H1 (cell line): ENCODE data around the gene SLFN12L. TPM values are rescaled to one million over a fixed set of nuclear protein-coding genes. Genes with fewer than 3 reads are reported as not detected.

Source experiments
- CTCF ChIA-PET: fragments of 300-600 bp; sonication (Branson Sonifier 250); formaldehyde crosslinking; loops from one replicate; lab custom pipeline; 2021; ENCODE audit not compliant: partially characterized antibody; lab: Charles Lee
- POLR2A ChIA-PET: fragments of 300-600 bp; sonication (Branson Sonifier 250); formaldehyde crosslinking; loops from one replicate; lab custom pipeline; 2021; ENCODE audit warnings: inconsistent platforms; ENCODE audit not compliant: partially characterized antibody; lab: Charles Lee
- DNase-seq, 2 experiments: peaks; one replicate each; pipeline versions ENCODE4 v3.0.0 to v3.0.0-alpha.2; 2010 to 2022; ENCODE audit warnings: low spot score in 2 of 2, low read depth in 1 of 2, mixed read lengths in 1 of 2
- FAIRE-seq: peaks from 2 replicates; lab custom pipeline; 2011; peaks lifted over from hg19 to GRCh38; lab: Jason Lieb, UNC
- H2AFZ ChIP-seq: 2 replicates; pipeline ENCODE4 v1.8.1; 2012; ENCODE audit warnings: low read length, inconsistent platforms
- H2AK5ac ChIP-seq: 2 replicates; pipeline ENCODE4 v1.6.1; 2013; ENCODE audit warnings: low read depth, low read length
- H2BK120ac ChIP-seq: replicated peaks from 2 replicates; pipeline ENCODE3; 2013; ENCODE audit warnings: low read depth, low read length, inconsistent platforms
- H2BK12ac ChIP-seq: 2 replicates; pipeline ENCODE4 v1.6.1; 2013; ENCODE audit warnings: low read depth, low read length
- H2BK15ac ChIP-seq: 2 replicates; pipeline ENCODE4 v1.6.1; 2013; ENCODE audit warnings: low read length
- H2BK20ac ChIP-seq: 2 replicates; pipeline ENCODE4 v1.6.1; 2013; ENCODE audit warnings: low read length
- H2BK5ac ChIP-seq: 2 replicates; pipeline ENCODE4 v1.6.1; 2013; ENCODE audit warnings: low read depth, low read length
- H3K14ac ChIP-seq: 2 replicates; pipeline ENCODE4 v1.6.1; 2013; ENCODE audit warnings: inconsistent platforms; ENCODE audit not compliant: insufficient read length
- H3K18ac ChIP-seq: 2 replicates; pipeline ENCODE4 v1.6.1; 2013; ENCODE audit warnings: low read length; ENCODE audit errors: extremely low read depth
- H3K23ac ChIP-seq: 2 replicates; pipeline ENCODE4 v1.6.1; 2013; ENCODE audit warnings: inconsistent platforms; ENCODE audit not compliant: insufficient read length
- H3K23me2 ChIP-seq: 2 replicates; pipeline ENCODE4 v1.6.1; 2013; ENCODE audit warnings: low read depth, low read length
- H3K27ac ChIP-seq: 2 replicates; pipeline ENCODE4 v1.6.1; 2011; ENCODE audit warnings: low read depth, low read length, inconsistent platforms
- H3K27me3 ChIP-seq, 4 experiments: replicated peaks in 1 of 4; 1 replicate in 1 of 4; 2 replicates in 3 of 4; pipeline versions ENCODE4 v1.6.1 to v1.8.1; 2011 to 2013; ENCODE audit warnings: low read length in 3 of 4, mild to moderate bottlenecking in 3 of 4, inconsistent platforms in 2 of 4, mixed read lengths in 2 of 4, moderate library complexity in 1 of 4; ENCODE audit not compliant: control insufficient read depth in 3 of 4, insufficient read depth in 3 of 4; ENCODE audit errors: extremely low read depth in 1 of 4
- H3K36me3 ChIP-seq, 4 experiments: 2 replicates each; pipeline versions ENCODE4 v1.6.1 to v1.8.1; 2011 to 2013; ENCODE audit warnings: mild to moderate bottlenecking in 4 of 4, low read length in 3 of 4, moderate library complexity in 2 of 4, control low read depth in 1 of 4, inconsistent platforms in 1 of 4; ENCODE audit not compliant: insufficient read depth in 4 of 4, control insufficient read depth in 2 of 4
- H3K4ac ChIP-seq: replicated peaks from 2 replicates; pipeline ENCODE3; 2013; ENCODE audit warnings: low read length, low read depth, mixed read lengths, inconsistent platforms; ENCODE audit not compliant: insufficient read length
- H3K4me1 ChIP-seq, 4 experiments: replicated peaks in 1 of 4; 1 replicate in 1 of 4; 2 replicates in 3 of 4; pipeline versions ENCODE4 v1.6.1 to v1.8.1; 2011 to 2013; ENCODE audit warnings: low read length in 3 of 4, inconsistent platforms in 2 of 4, mixed read lengths in 1 of 4; ENCODE audit not compliant: insufficient read depth in 4 of 4, control insufficient read depth in 3 of 4
- H3K4me2 ChIP-seq, 2 experiments: 2 replicates each; pipeline versions ENCODE4 v1.6.1 to v1.8.1; 2011 to 2013; ENCODE audit warnings: low read depth in 2 of 2, low read length in 2 of 2, control low read depth in 1 of 2, inconsistent platforms in 1 of 2, mild to moderate bottlenecking in 1 of 2; ENCODE audit not compliant: insufficient read depth in 1 of 2
- H3K4me3 ChIP-seq, 4 experiments: fragments of 200-600, 300-600 bp in 1 of 4; sonication (generic), shearing (Covaris generic), sonication (Bioruptor Twin) in 1 of 4; 2 replicates each; pipeline versions ENCODE4 v1.5.1 to v1.8.1; 2011 to 2016; ENCODE audit warnings: low read length in 4 of 4, low read depth in 3 of 4, control low read depth in 2 of 4, inconsistent platforms in 2 of 4, mild to moderate bottlenecking in 2 of 4, mixed read lengths in 1 of 4, moderate library complexity in 1 of 4; ENCODE audit not compliant: insufficient read depth in 2 of 4; ENCODE audit errors: extremely low read depth in 1 of 4
- H3K56ac ChIP-seq: replicated peaks from 2 replicates; pipeline ENCODE3; 2013; ENCODE audit warnings: low read depth, mild to moderate bottlenecking, mixed read lengths, low read length, inconsistent platforms; ENCODE audit not compliant: insufficient read length
- H3K79me1 ChIP-seq: 2 replicates; pipeline ENCODE4 v1.6.1; 2013; ENCODE audit warnings: low read depth, low read length, control low read depth
- H3K79me2 ChIP-seq, 2 experiments: 2 replicates each; pipeline versions ENCODE4 v1.6.1 to v1.8.1; 2012 to 2013; ENCODE audit warnings: low read length in 2 of 2, mild to moderate bottlenecking in 2 of 2, inconsistent platforms in 1 of 2; ENCODE audit not compliant: insufficient read depth in 2 of 2, control insufficient read depth in 1 of 2
- H3K9ac ChIP-seq, 4 experiments: replicated peaks in 1 of 4; 1 replicate in 1 of 4; 2 replicates in 3 of 4; pipeline versions ENCODE4 v1.6.1 to v1.8.1; 2011 to 2013; ENCODE audit warnings: low read depth in 3 of 4, low read length in 3 of 4, control low read depth in 2 of 4, mild to moderate bottlenecking in 2 of 4, moderate library complexity in 2 of 4, inconsistent platforms in 1 of 4; ENCODE audit errors: extremely low read depth in 1 of 4
- H3K9me3 ChIP-seq, 2 experiments: 2 replicates each; pipeline versions ENCODE4 v1.6.1 to v1.8.1; 2012 to 2013; ENCODE audit warnings: mild to moderate bottlenecking in 2 of 2, moderate library complexity in 2 of 2, control low read depth in 1 of 2, inconsistent platforms in 1 of 2, low read depth in 1 of 2, low read length in 1 of 2, mixed read lengths in 1 of 2; ENCODE audit not compliant: insufficient read depth in 2 of 2
- H4K20me1 ChIP-seq, 2 experiments: replicated peaks in 1 of 2; 2 replicates each; pipeline versions ENCODE3 to v1.8.1; 2011 to 2013; ENCODE audit warnings: inconsistent platforms in 2 of 2, low read length in 2 of 2, mild to moderate bottlenecking in 1 of 2; ENCODE audit not compliant: insufficient read depth in 2 of 2, control insufficient read depth in 1 of 2
- H4K5ac ChIP-seq: 2 replicates; pipeline ENCODE4 v1.6.1; 2013; ENCODE audit warnings: low read length, low read depth, mixed read lengths, inconsistent platforms; ENCODE audit not compliant: insufficient read length
- H4K8ac ChIP-seq: 2 replicates; pipeline ENCODE4 v1.8.0; 2013; ENCODE audit warnings: mild to moderate bottlenecking, moderate library complexity, low read length, inconsistent platforms; ENCODE audit not compliant: insufficient read depth; ENCODE audit errors: extremely low read depth
- H4K91ac ChIP-seq: replicated peaks from 2 replicates; pipeline ENCODE3; 2013; ENCODE audit warnings: low read length, mixed read lengths, inconsistent platforms; ENCODE audit not compliant: insufficient read length
- BACH1 ChIP-seq: IDR thresholded peaks from 2 replicates; pipeline ENCODE4 v1.6.1; 2012; ENCODE audit warnings: low read length, improper control_type of control experiment
- CEBPB ChIP-seq: IDR thresholded peaks from 2 replicates; pipeline ENCODE4 v1.6.1; 2012; ENCODE audit warnings: low read depth, low read length
- CREB1 ChIP-seq: IDR thresholded peaks from 2 replicates; pipeline ENCODE4 v1.6.1; 2012; ENCODE audit warnings: inconsistent platforms
- MAX ChIP-seq: IDR thresholded peaks from 2 replicates; pipeline ENCODE4 v1.6.1; 2012; ENCODE audit warnings: inconsistent platforms
- POU5F1 ChIP-seq: IDR thresholded peaks from 2 replicates; pipeline ENCODE4 v1.6.1; 2011; ENCODE audit warnings: low read depth, mild to moderate bottlenecking, low read length, moderate library complexity
- RFX5 ChIP-seq: IDR thresholded peaks from 2 replicates; pipeline ENCODE4 v1.6.1; 2011; ENCODE audit warnings: low read depth, low read length, improper control_type of control experiment, borderline replicate concordance
- RNF2 ChIP-seq: fragments of 200-900, 300-1000 bp; sonication (generic); IDR thresholded peaks from 2 replicates; pipeline ENCODE4 v1.7.1; 2016; ENCODE audit warnings: borderline replicate concordance, low read depth, mild to moderate bottlenecking, antibody characterized with exemption, low read length; ENCODE audit not compliant: poor library complexity, severe bottlenecking; ENCODE audit errors: missing control alignments
- SP4 ChIP-seq: IDR thresholded peaks from 2 replicates; pipeline ENCODE4 v1.6.1; 2012; ENCODE audit warnings: low read length, inconsistent platforms
- YY1 ChIP-seq: IDR thresholded peaks from 2 replicates; pipeline ENCODE4 v1.6.1; 2011; ENCODE audit warnings: low read depth, mild to moderate bottlenecking, low read length
- polyA plus RNA-seq, 7 experiments: library from polyadenylated mRNA; depleted of rRNA in 3 of 7; stranded (reverse) in 5 of 7; unstranded in 2 of 7; fragments of >200 nt in 5 of 7; fragments of 200-250 nt in 2 of 7; gene quantifications; 1 replicate in 5 of 7; 2 replicates in 1 of 7; 4 replicates in 1 of 7; pipeline versions ENCODE4 v1.2.1 to v1.2.3, GENCODE V29; 2011 to 2013; ENCODE audit warnings: missing spikeins in 2 of 7, mixed read lengths in 2 of 7
- total RNA-seq: library from RNA; stranded (reverse); fragmentation: NEBNext Ultra II Directional; extraction: Animal tissue kit (Norgen Biotek cat#: 25700); gene quantifications from 2 replicates; pipeline ENCODE4 v1.2.1, GENCODE V29; 2021

The SLFN12L gene
- total and polyA plus RNA-seq, 2 of the 8 experiments (the other 6 are each of a cell fraction or from before 2014, with no cell fraction given): not detected

DNA sequence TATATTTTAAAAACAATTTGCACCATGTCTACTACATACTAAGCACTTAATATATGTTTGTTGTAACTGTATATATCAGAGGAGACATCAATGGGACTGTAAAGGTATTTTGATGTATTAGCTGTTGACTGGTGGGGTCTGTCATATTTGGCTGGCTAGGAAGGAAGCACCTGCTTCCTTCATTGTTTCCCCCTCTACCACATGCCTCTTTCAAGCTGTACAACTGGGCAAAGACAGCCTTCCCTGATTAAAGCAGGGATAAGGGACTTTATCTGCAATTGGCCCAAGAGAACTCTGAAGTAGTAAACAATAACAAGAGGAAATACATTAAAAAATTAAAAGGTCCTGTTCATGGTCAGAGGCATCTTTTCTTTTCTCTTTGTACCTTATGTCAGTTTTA lies 5.5 kb upstream of the SLFN12L start:
- H2BK12ac ChIP-seq: no peak overlapping the region
- DNase-seq: no peak
- no peaks in the 10 kb centered on the region for H3K36me3 ChIP-seq
- no peak overlapping the region for H3K14ac ChIP-seq
- no peaks in the 10 kb centered on the region for H3K9me3 ChIP-seq
- H2AFZ ChIP-seq: no peak overlapping the region
- H2BK120ac ChIP-seq: no peak overlapping the region
- H2BK5ac ChIP-seq: no peak overlapping the region
- ChIA-PET CTCF (interaction anchor here (1.0 to 3.0 kb wide), 5 partner anchors 9 to 372 kb away, joined by 3 to 12 read pairs (median 5); no protein-coding TSS in a partner anchor), POLR2A (interaction anchor here (1.0 to 1.2 kb wide), 2 partner anchors 9 to 25 kb away, joined by 3 read pairs; no protein-coding TSS in a partner anchor)
- H4K20me1 ChIP-seq: no peaks in the 10 kb centered on the region
- no peaks in the 10 kb centered on the region for H3K79me1 ChIP-seq
- no peaks in the 10 kb centered on the region for H3K79me2 ChIP-seq
- no peak overlapping the region for H3K4ac ChIP-seq
- no peak overlapping the region for H2BK15ac ChIP-seq
- H3K27ac ChIP-seq: no peak overlapping the region
- H4K5ac ChIP-seq: no peak overlapping the region
- no peak overlapping the region for H3K18ac ChIP-seq
- TF ChIP-seq SP4: no peak
- no peak for TF ChIP-seq CREB1
- no peak for TF ChIP-seq RFX5
- no peak for TF ChIP-seq CEBPB
- TF ChIP-seq YY1: no peak
- no peak for TF ChIP-seq RNF2
- TF ChIP-seq POU5F1: no peak
- no peak for TF ChIP-seq BACH1
- TF ChIP-seq MAX: no peak
- H3K27me3 ChIP-seq: no peaks in the 10 kb centered on the region
- H2BK20ac ChIP-seq: no peak overlapping the region
- FAIRE-seq: no peak
- H3K9ac ChIP-seq: no peak overlapping the region
- no peaks in the 10 kb centered on the region for H3K23me2 ChIP-seq
- H4K8ac ChIP-seq: no peak overlapping the region
- H3K4me1 ChIP-seq: no peaks in the 10 kb centered on the region
- no peak overlapping the region for H3K56ac ChIP-seq
- no peak overlapping the region for H2AK5ac ChIP-seq
- no peak overlapping the region for H3K4me3 ChIP-seq
- no peak overlapping the region for H4K91ac ChIP-seq
- no peak overlapping the region for H3K4me2 ChIP-seq
- no peak overlapping the region for H3K23ac ChIP-seq
